ENCODE measurements around the gene SPEG.
A peak's percentile ranks its signal among the peaks of the same experiment; 100 is the strongest.

Gene SPEG

DNA sequence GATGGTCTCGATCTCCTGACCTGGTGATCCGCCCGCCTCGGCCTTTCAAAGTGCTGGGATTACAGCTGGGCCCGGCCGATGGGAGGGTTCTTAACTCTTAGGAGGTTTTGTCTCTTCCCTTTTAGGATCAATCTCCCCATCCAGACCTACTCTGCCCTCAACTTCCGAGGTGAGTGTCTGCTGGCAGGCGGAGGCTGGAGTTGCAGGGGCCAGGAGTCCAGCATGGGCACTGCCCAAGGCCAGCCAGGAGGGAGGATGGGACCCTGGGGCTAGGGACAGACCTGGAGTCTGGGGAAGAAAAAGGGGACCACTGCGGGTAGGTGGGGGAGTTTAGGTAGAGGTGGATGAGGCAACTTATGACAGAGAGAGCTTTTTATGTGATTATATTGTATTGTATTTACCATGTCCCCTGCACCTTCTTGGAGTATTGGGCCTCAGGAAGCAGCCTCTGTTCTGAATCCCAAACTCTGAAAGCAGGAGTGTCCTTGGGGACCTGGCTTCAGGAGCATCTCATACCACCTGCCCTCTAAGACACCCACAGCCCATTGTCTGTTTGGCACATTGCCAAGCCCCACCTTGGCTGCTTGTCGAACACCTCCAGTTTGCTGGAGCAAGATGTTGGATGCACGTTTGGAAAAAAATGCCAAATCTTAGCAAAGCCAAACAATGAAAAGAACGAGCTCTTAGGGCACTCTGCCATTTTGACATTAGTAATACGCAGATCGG lies 10.8 kb upstream of the SPEG start:
- DNase-seq (ENCODE audit: low read depth in 3 of 3, low spot score in 1 of 3), result no peak

GRCh38 chr2:219425238-219426067 lies 9.2 kb upstream of the SPEG start:
- no peak for DNase-seq (ENCODE audit: low read depth in 3 of 3, low spot score in 1 of 3)

GRCh38 chr2:219426068-219426443 lies 8.6 kb upstream of the SPEG start:
- DNase-seq (ENCODE audit: low read depth in 3 of 3, low spot score in 1 of 3), result no peak

- DNase-seq (ENCODE audit: low read depth in 3 of 3, low spot score in 1 of 3), result no peak
Observed at GRCh38 chr2:219426534-219427136, 8.0 kb upstream of the SPEG start.

- no peak for DNase-seq (ENCODE audit: low read depth in 3 of 3, low spot score in 1 of 3)
Observed at GRCh38 chr2:219428469-219428868, 6.2 kb upstream of the SPEG start.

DNA sequence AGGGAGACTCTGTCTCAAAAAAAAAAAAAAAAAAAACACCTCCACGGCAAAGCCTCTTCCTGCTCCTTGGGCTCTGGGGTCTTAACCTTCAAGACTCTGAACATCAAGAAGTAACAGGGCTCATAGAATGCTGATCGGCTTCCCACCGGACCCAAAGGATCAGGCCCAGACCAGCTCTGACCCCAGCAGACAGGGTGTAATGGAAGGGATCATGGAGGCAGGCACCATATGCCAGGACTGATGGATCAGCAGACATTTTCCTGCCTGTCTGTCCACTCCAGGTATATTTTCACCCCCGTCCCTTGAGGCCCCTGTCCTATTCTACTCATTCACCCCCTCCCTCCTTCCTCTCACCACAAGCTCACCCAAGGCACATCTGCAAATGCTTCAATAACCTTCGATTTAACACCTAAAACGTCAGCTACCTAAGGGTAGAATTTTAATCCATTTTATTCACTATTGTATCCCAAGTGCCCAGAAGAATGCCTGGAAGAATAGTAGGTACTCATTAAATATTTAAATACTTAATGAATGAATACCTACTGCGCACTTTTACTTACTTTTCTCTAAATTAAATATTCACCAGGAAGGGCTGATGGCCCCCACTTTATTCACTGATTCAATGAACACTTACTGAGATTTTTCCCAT lies 4.6 kb upstream of the SPEG start:
- DNase-seq (ENCODE audit: low read depth in 3 of 3, low spot score in 1 of 3), result no peak

DNA sequence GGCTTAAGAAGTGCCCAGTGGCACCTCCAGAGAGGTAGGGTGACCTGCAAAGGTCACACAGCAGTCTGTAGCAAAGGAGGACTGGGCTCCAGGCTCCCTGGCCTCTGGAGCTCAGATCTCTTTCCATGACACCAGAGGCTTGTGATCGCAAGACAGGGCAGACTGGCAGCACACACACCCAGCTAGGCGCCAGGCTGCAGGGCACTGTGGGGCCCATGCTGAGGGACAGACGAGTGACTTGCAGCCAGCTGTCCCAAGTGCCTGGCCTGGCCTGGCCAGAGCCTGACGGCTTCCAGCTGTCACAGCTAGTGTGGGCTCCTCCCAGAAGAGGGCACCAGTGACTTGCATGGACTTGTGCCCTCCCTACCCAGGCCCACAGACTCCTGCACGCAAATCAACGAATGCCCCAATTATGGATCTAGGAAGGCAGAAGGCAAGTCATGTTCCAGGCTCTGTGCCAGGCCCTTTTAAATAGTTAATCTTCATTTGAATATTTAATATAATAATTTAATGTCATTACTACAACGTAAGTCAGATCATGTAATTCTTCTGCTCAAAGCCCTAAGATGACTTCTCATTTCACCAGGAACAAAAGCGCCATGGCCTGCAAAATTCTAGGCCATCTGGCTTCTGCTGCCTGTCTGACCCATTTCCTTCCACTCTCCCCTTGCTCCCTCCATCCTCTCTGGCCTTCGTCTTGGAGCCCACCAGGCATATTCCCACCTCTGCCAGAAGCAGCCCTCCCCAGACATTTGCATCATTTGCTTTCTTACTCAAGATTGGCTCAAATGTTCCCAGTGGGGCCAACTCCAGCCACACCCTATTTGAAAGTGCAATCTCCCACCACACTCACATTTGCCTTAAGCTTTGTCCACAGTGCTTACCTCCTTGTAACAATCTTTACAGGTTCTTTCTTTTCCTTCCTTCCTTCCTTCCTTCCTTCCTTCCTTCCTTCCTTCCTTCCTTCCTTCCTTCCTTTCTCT lies 3.7 kb upstream of the SPEG start:
- DNase-seq (ENCODE audit: low read depth in 3 of 3, low spot score in 1 of 3), result no peak

DNA sequence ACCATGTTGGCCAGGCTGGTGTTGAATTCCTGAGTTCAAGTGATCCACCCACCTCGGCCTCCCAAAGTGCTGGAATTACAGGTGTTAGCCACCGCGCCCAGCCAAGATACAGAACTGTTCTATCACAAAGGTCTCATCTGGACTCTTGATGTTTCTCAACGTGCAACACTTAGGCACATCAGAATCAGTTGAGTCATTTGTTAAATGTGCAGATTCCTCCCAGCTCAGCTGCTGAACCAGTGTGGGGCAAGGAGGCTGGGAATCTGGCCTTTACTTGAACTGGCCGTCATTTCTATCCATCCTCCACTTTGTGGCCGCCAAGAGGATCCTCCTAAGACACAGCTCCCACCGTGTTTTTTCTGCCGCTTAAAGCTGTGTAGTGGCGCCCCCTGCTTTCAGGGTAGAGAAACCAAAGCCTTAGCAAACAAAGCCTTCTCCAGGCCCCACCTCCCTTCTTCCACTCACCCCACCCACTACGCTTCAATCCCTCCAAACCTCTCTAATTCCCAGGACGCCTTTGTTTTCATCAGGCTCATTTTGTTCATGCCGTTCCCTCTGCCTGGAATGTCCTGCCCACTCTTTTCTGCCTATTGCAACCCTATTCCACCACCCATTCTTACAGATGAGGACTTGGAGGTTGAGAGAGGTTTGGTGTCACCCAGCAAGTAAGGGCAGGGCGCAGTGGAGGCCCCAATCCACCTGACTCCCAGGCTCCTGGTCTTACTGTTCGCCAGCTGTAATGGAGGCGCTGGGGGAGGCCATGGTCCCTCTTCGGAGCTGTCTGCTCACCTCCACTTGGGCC lies 776 bp upstream of the SPEG start:
- DNase-seq (ENCODE audit: low read depth in 3 of 3, low spot score in 1 of 3), result no peak

- no peak for DNase-seq (ENCODE audit: low read depth in 3 of 3, low spot score in 1 of 3)
Observed at GRCh38 chr2:219434468-219434717, 250 bp upstream of the SPEG start.

- no peak for DNase-seq (ENCODE audit: low read depth in 3 of 3, low spot score in 1 of 3)
Observed at GRCh38 chr2:219435701-219436100, 1.1 kb downstream of the SPEG start.

DNA sequence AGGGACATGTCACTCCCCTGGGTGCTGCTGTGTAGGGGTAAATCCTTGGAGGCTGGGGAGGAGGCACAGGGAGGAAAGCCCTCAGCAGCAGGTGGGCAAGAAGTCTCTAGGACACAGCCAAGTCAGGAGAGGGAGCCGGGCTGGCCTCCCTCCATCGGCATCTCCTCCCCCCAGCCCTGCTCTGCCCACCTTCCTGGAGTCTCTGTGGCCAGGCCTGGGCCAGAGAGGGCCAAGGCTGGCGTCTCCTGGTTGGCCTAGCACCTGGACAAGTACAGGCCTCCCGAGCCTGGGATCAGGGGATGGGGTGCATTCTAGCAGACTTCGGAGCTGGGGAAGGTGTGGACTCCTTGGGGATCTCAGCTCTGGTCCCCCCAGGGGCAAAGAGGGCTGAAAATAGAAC lies 1.8 kb downstream of the SPEG start:
- no peak for DNase-seq (ENCODE audit: low read depth in 3 of 3, low spot score in 1 of 3)

DNA sequence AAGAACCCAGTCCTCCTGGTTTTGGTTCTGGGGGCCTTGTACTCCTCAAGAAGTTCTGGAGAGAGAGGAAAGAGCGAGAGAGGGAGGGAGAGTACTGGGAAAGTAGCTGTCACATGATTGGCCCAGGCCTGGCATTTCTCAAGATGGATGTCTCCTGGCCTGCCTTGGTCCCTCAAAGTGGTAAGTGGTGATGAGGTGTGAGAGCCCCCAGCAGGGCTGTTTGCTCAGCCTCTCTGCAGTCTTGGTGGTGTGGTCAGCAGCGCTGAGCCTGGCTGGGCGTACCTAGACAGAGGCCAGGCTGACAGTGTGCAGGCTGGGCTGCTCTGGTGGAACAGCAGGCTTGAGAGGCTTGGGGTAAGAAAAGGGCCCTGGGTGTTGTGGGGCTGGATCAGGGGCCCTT lies 2.5 kb downstream of the SPEG start:
- no peak for DNase-seq (ENCODE audit: low read depth in 3 of 3, low spot score in 1 of 3)

- no peak for DNase-seq (ENCODE audit: low read depth in 3 of 3, low spot score in 1 of 3)
Observed at GRCh38 chr2:219437690-219438206, 3.1 kb downstream of the SPEG start.

DNA sequence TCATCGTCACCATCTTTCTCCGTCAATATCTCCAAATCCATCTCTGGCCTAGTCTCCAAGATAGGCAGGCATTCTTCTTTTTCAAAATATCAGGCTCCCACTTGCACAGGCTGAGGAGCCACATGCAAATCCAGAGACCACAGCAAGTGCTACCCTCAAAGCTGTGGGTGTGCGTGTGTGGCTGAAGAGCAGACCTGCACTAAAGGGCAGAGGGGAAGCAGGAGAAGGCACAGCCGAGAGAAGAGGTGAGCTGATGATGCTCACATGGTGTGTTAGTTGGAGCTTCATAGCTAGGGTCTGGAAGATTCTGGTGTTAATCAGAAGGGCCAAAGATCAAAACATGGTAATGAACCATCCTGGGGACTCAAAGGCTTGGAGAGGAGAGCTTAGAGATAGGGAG lies 3.8 kb downstream of the SPEG start:
- DNase-seq (ENCODE audit: low read depth in 3 of 3, low spot score in 1 of 3), result no peak

DNA sequence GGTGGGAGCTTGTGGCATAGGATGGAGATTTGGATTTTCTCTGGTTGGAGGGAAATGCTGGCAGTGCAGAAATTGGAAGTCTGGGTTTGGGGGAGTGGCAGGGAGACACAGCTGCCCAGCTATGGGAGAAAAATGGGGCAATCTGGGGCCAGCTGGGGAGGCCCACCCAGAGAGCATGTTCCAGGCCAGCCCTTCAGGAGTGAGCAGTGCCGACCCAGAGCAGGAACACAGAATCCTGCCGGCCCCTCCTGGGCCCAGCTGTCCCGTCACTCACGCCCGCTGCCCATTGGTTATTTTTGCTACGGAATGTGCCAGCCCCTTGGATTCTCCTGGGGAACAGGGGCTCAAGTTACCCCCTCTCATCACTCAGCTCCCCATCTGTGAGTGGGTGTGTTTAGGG lies 4.9 kb downstream of the SPEG start:
- no peak for DNase-seq (ENCODE audit: low read depth in 3 of 3, low spot score in 1 of 3)

DNA sequence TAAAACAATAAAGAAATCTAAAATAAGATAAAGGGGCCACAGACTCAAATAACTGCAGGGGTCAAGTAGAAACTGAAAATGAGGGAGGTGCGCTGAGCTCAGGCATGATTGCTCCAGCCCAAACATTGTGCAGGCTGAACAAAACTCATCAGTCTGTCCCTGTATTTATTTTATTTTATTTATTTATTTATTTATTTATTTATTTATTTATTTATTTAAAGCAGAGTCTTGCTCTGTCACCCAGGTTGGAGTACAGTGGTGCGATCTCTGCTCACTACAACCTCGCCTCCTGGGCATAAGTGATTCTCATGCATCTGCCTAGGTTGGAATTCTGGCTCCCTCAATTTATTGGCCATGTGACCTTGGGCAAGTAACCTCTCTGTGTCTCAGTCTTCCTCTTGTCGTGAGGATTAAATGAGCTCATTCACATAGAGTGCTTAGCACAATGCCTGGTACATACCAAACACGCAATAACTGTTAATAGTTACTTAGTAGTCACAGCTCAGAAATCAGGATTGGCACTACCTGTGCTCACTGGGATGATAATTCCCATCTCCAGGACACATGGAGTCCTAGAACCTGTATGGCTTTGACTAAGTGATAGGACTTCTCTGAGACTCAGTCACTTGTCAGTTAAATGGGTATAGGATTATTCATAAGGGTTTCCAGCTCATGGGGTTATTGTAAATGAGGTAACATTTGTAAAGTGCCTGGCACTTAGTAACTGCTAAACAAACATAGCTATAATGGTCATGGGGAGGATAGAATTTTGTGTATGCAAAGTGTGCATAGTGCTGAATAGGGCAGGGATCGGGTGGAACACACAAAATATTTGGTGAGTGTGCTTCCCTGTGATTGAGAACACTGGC lies 6.0 kb downstream of the SPEG start:
- no peak for DNase-seq (ENCODE audit: low read depth in 3 of 3, low spot score in 1 of 3)

DNA sequence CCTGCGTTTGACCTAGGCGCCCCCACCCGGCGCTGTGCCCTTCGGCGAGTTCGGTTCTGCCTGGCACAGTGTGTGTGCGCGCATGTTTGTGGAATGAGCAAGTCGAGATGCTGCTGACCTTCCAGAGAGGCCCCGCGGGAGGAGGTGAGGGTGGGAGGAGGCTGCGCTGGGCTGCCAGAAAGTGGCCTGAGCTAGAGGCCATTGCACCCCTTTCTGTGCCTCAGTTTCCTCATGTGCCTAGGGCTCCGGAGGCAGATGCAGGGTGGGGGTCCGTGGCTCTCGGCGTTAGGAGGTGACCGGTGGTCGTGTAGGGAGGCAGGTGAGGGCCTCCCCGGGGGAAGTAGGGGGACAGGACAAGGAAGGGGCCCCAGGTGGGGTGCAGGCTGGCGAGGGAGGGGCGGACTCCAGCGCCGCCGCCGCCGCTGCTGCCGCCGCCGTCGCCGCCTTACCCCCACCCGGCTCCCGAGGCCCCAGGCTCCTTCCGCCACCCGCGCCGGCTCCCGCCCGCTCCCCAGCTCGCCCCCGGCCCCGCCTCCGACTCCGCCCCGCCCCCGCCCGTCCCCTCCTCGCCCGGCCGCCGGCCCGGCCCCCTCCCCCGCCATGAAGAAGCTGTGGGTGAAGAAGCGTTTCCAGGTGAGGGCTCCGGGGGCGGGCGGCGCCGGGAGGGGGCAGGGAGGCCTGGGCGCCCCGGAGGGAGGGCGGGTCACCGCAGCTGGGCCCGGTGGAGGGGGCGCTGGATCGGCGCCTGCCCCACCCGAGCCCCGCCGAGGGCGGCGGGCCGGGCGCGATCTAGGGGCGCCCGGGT lies 7.0 kb downstream of the SPEG start:
- peak; percentile 4 to 48 (median 45) for DNase-seq (ENCODE audit: low read depth in 3 of 3, low spot score in 1 of 3)
